K562 (cell line): ENCODE measurements around the gene PRR15L. TPM values are rescaled to one million over a fixed set of nuclear protein-coding genes. Genes with fewer than 3 reads are reported as not detected.

Experiments
- ATAC-seq: fragments of 200-7000 bp; cut with Tn5 transposase; 3 replicates; pipeline ENCODE4 v1.9.1; 2020; ENCODE audit warnings: moderate library complexity
- BruUV-seq: library from RNA; stranded (reverse); fragments of 400-500 nt; replicated peaks from 2 replicates; lab custom pipeline; 2021; lab: Mats Ljungman, UMichigan
- CTCF ChIA-PET: fragments of 300-600 bp; formaldehyde crosslinking; extraction: SDS; loops from one replicate; lab custom pipeline; 2021; ENCODE audit warnings: low intra/inter-chr PET ratio; lab: Yijun Ruan, JAX
- POLR2A ChIA-PET: fragments of 300-600, 350-650 bp; sonication (Branson Sonifier 250); formaldehyde crosslinking; extraction: SDS; loops from one replicate; lab custom pipeline; 2021; ENCODE audit warnings: antibody characterized with exemption, inconsistent platforms; lab: Yijun Ruan, JAX
- DNase-seq, 4 experiments: peaks; one replicate each; pipeline versions ENCODE4 v3.0.0 to v3.0.0-alpha.2; 2011 to 2018; ENCODE audit warnings: low spot score in 3 of 4, mixed read lengths in 3 of 4; ENCODE audit errors: extremely low read depth in 1 of 4
- FAIRE-seq: peaks from 2 replicates; lab custom pipeline; 2011; peaks lifted over from hg19 to GRCh38; lab: Jason Lieb, UNC
- H2AFZ ChIP-seq: 2 replicates; pipeline ENCODE4 v1.6.0; 2011; ENCODE audit warnings: low read depth, low read length, control low read depth, inconsistent platforms
- H3K27ac ChIP-seq: fragments of 200-600 bp; 3 replicates; pipeline ENCODE4 v1.8.0; 2011; ENCODE audit warnings: low read depth, mild to moderate bottlenecking, control low read depth, inconsistent platforms, low read length, moderate library complexity, mixed read lengths; ENCODE audit errors: extremely low read depth
- H3K27me3 ChIP-seq, 2 experiments: fragments of 300-600 bp in 1 of 2; 2 replicates in 1 of 2; 3 replicates in 1 of 2; pipeline versions ENCODE4 v1.6.0 to v1.8.0; 2011; ENCODE audit warnings: inconsistent platforms in 2 of 2, low read length in 2 of 2, mild to moderate bottlenecking in 1 of 2, mixed read lengths in 1 of 2, moderate library complexity in 1 of 2; ENCODE audit not compliant: control insufficient read depth in 2 of 2, insufficient read depth in 2 of 2
- H3K36me3 ChIP-seq: fragments of 300-600 bp; 3 replicates; pipeline ENCODE4 v1.8.0; 2011; ENCODE audit warnings: mild to moderate bottlenecking, low read length, inconsistent platforms; ENCODE audit not compliant: control insufficient read depth, insufficient read depth
- H3K4me1 ChIP-seq, 2 experiments: fragments of 200-600 bp in 1 of 2; replicated peaks in 1 of 2; 2 replicates in 1 of 2; 3 replicates in 1 of 2; pipeline versions ENCODE4 v1.5.1 to v1.8.0; 2011; ENCODE audit warnings: inconsistent platforms in 2 of 2, low read length in 2 of 2, mild to moderate bottlenecking in 1 of 2, mixed read lengths in 1 of 2, moderate library complexity in 1 of 2; ENCODE audit not compliant: control insufficient read depth in 2 of 2, insufficient read depth in 2 of 2
- H3K4me2 ChIP-seq: 2 replicates; pipeline ENCODE4 v1.6.1; 2011; ENCODE audit warnings: low read length, control low read depth, inconsistent platforms, mixed read lengths; ENCODE audit not compliant: insufficient read depth
- H3K4me3 ChIP-seq: fragments of 200-600 bp; sonication (generic), shearing (Covaris generic); 2 replicates; pipeline ENCODE4 v1.5.1; 2016; ENCODE audit warnings: control low read depth, inconsistent platforms
- H3K79me2 ChIP-seq: fragments of 200-600 bp; 3 replicates; pipeline ENCODE4 v1.8.0; 2011; ENCODE audit warnings: low read length, inconsistent platforms; ENCODE audit not compliant: control insufficient read depth, insufficient read depth
- H3K9ac ChIP-seq, 2 experiments: 2 replicates each; pipeline versions ENCODE4 v1.6.0 to v1.6.1; 2011; ENCODE audit warnings: low read depth in 2 of 2, low read length in 2 of 2, control low read depth in 1 of 2, inconsistent platforms in 1 of 2, mild to moderate bottlenecking in 1 of 2, mixed read lengths in 1 of 2; ENCODE audit not compliant: insufficient read depth in 1 of 2
- H3K9me1 ChIP-seq: one replicate; pipeline ENCODE4 v1.6.0; 2011; ENCODE audit warnings: inconsistent platforms, mild to moderate bottlenecking, low read length, moderate library complexity; ENCODE audit not compliant: control insufficient read depth, insufficient read depth
- H3K9me3 ChIP-seq: replicated peaks from 2 replicates; pipeline ENCODE4 v1.5.1; 2011; ENCODE audit warnings: low read depth, low read length, inconsistent platforms; ENCODE audit not compliant: control insufficient read depth, insufficient read depth
- H4K20me1 ChIP-seq: replicated peaks from 2 replicates; pipeline ENCODE4 v1.6.1; 2011; ENCODE audit warnings: low read length, inconsistent platforms, mixed read lengths; ENCODE audit not compliant: control insufficient read depth, insufficient read depth
- COPS2 ChIP-seq: fragments of 450-650 bp; conservative IDR thresholded peaks from 2 replicates; pipeline ENCODE4 v1.6.1; 2016; ENCODE audit warnings: mild to moderate bottlenecking, moderate library complexity
- EGR1 ChIP-seq: fragments of 450-650 bp; conservative IDR thresholded peaks from 2 replicates; pipeline ENCODE4 v1.6.1; 2017; ENCODE audit warnings: mild to moderate bottlenecking
- ELF4 ChIP-seq: fragments of 450-650 bp; formaldehyde crosslinking; IDR thresholded peaks from 2 replicates; pipeline ENCODE4 v1.4.0; 2022; ENCODE audit warnings: missing genetic modification characterization
- GABPB1 ChIP-seq: sonication (generic); formaldehyde crosslinking; IDR thresholded peaks from 2 replicates; pipeline ENCODE4 v1.8.0; 2022; ENCODE audit warnings: mild to moderate bottlenecking, missing genetic modification reagents
- HOXB6 ChIP-seq: fragments of 250-450 bp; sonication (Bioruptor Pico); IDR thresholded peaks from 2 replicates; pipeline ENCODE4 v1.5.1; 2022; ENCODE audit warnings: mild to moderate bottlenecking, borderline replicate concordance
- KLF1 ChIP-seq: fragments of 450-650 bp; IDR thresholded peaks from 2 replicates; pipeline ENCODE4 v1.6.1; 2016; ENCODE audit warnings: missing genetic modification characterization, missing compliant biosample characterization
- MAFG ChIP-seq: fragments of 450-650 bp; conservative IDR thresholded peaks from 2 replicates; pipeline ENCODE4 v1.6.1; 2016; ENCODE audit warnings: missing genetic modification characterization, missing compliant biosample characterization
- NBN ChIP-seq: fragments of 450-650 bp; IDR thresholded peaks from 2 replicates; pipeline ENCODE4 v1.6.1; 2016; ENCODE audit warnings: low read depth, mild to moderate bottlenecking
- POLR2G ChIP-seq: fragments of 200-400 bp; formaldehyde crosslinking; IDR thresholded peaks from 2 replicates; pipeline ENCODE4 v1.6.1; 2017; ENCODE audit warnings: low read depth, mild to moderate bottlenecking, antibody characterized with exemption, low read length, moderate library complexity
- RERE ChIP-seq: sonication (generic); formaldehyde crosslinking; IDR thresholded peaks from 2 replicates; pipeline ENCODE4 v1.8.0; 2023; ENCODE audit warnings: missing genetic modification reagents, mild to moderate bottlenecking, borderline replicate concordance
- SMARCA4 ChIP-seq: fragments of 450-650 bp; IDR thresholded peaks from 2 replicates; pipeline ENCODE4 v1.6.1; 2016
- SP1 ChIP-seq: sonication (generic); formaldehyde crosslinking; IDR thresholded peaks from 2 replicates; pipeline ENCODE4 v1.8.1; 2022; ENCODE audit warnings: mild to moderate bottlenecking, missing genetic modification reagents
- TAF9B ChIP-seq: fragments of 450-650 bp; IDR thresholded peaks from 2 replicates; pipeline ENCODE4 v1.6.1; 2018; ENCODE audit warnings: mild to moderate bottlenecking; ENCODE audit not compliant: partially characterized antibody
- TEAD2 ChIP-seq: fragments of 450-650 bp; IDR thresholded peaks from 2 replicates; pipeline ENCODE4 v1.6.1; 2016; ENCODE audit warnings: missing genetic modification characterization, control low read depth, missing compliant biosample characterization
- ZC3H8 ChIP-seq: fragments of 450-650 bp; IDR thresholded peaks from 2 replicates; pipeline ENCODE4 v1.6.1; 2017
- ZKSCAN8 ChIP-seq: fragments of 200-800 bp; sonication (Bioruptor generic); IDR thresholded peaks from 2 replicates; pipeline ENCODE4 v1.6.1; 2016; ENCODE audit warnings: missing genetic modification characterization, missing compliant biosample characterization
- ZNF175 ChIP-seq: fragments of 200-800 bp; sonication (Bioruptor generic); IDR thresholded peaks from 2 replicates; pipeline ENCODE4 v1.6.1; 2016; ENCODE audit warnings: low read depth, mild to moderate bottlenecking, missing genetic modification characterization, missing compliant biosample characterization
- WGBS: fragments of 100-300 bp; shearing (Covaris generic); methylation state at CpG from one replicate; pipeline ENCODE4 v1.1.6; 2016; ENCODE audit warnings: low coverage, mixed read lengths; ENCODE audit not compliant: insufficient coverage; ENCODE audit errors: missing lambda C conversion rate; 5-methylcytosine and 5-hydroxymethylcytosine counted together
- in situ Hi-C: fragments of 300-500 bp; cut with MboI; formaldehyde crosslinking; loops from 4 replicates; pipeline ENCODE4 v1.15.0; 2018; ENCODE audit warnings: inconsistent platforms, mixed read lengths
- intact Hi-C: fragments of 100-400 bp; cut with micrococcal nuclease; formaldehyde crosslinking; loops from 2 replicates; pipeline ENCODE4 v1.14.2; 2022
- polyA plus RNA-seq, 8 experiments: library from polyadenylated mRNA; depleted of rRNA in 4 of 8; stranded (reverse) in 5 of 8; unstranded in 3 of 8; fragments of >200 nt; fragmentation: Nextera tagmentation in 2 of 8; fragmentation: Illumina TruSeq in 1 of 8; extraction: Ambion mirVana in 2 of 8; extraction: Trizol in 1 of 8; gene quantifications; 2 replicates each; pipeline versions ENCODE4 v1.2.1 to v1.2.3, GENCODE V29; 2011 to 2014; ENCODE audit warnings: inconsistent platforms in 1 of 8, missing spikeins in 1 of 8
- total RNA-seq, 7 experiments: library from RNA; depleted of rRNA in 6 of 7; stranded (reverse); fragments of >200 nt in 6 of 7; fragmentation: Illumina TruSeq in 2 of 7; extraction: Trizol in 2 of 7; gene quantifications; 2 replicates each; pipeline versions ENCODE4 v1.2.1 to v1.2.3, GENCODE V29; 2011 to 2021; ENCODE audit warnings: low replicate concordance in 1 of 7

PRR15L gene
- total and polyA plus RNA-seq, 9 of the 15 experiments (the other 6 are each of a cell fraction or from before 2014, with no cell fraction given): 0.03 TPM; not detected in 8

GRCh38 chr17:48002916-48003416, 45.3 kb upstream of the PRR15L start (continued):
- 0 out of 2 replicates have a peak, but pooled peaks have one; percentile 11 for TF ChIP-seq ELF4 (CRISPR knock-in tag)
- 0 out of 2 replicates have a peak, but pooled peaks have one; percentile 59 for TF ChIP-seq ZKSCAN8 (CRISPR knock-in tag)
- TF ChIP-seq EGR1: peak; percentile 12; the same call in 1 of the 2 replicates
- TF ChIP-seq HOXB6: no peak
- TF ChIP-seq SMARCA4: peak; percentile 14; the same call in 1 of the 2 replicates
- TF ChIP-seq TAF9B: peak; percentile 3
- TF ChIP-seq GABPB1 (CRISPR knock-in tag): 0 out of 2 replicates have a peak, but pooled peaks have one; percentile 19
- TF ChIP-seq SP1 (CRISPR knock-in tag): no peak
- 0 out of 2 replicates have a peak, but pooled peaks have one; percentile 7 for TF ChIP-seq ZNF175
- TF ChIP-seq, all 486 proteins: peak for 18

- no peaks in the 10 kb centered on the region for H4K20me1 ChIP-seq
- H3K79me2 ChIP-seq: no peaks in the 10 kb centered on the region
- peak overlapping the region in 1 of 2 experiments; percentile 73; a peak in 2 of 4 replicates for H3K9ac ChIP-seq
- ChIA-PET CTCF (interaction anchor here (0.6 kb wide), 2 partner anchors 30 to 673 kb away, joined by 3 to 5 read pairs; no protein-coding TSS in a partner anchor), POLR2A (interaction anchor here (0.5 to 1.8 kb wide), 9 partner anchors 9 to 171 kb away, joined by 3 to 8 read pairs (median 3); partner anchors contain the start of genes CDK5RAP3, LRRC46, MRPL10 and SP2)
- ATAC-seq (peak; percentile 79), FAIRE-seq (peak; percentile 87), DNase-seq (peak; percentile 43 to 66 (median 54))
- peak overlapping the region; percentile 87 for H3K27ac ChIP-seq
- in situ Hi-C loops: no loop called here
- no peaks in the 10 kb centered on the region for H3K9me3 ChIP-seq
- peak overlapping the region; percentile 64 for H3K4me2 ChIP-seq
- intact Hi-C loops: no loop called here
- H3K4me1 ChIP-seq: peaks cover 15 to 20% of the 10 kb centered on the region in 2 experiments
- H3K27me3 ChIP-seq: no peaks in the 10 kb centered on the region
- WGBS: 34% methylated on average over 4 of the region's 4 CpGs
- H3K9me1 ChIP-seq: no peaks in the 10 kb centered on the region
- H3K4me3 ChIP-seq: no peak overlapping the region
- H2AFZ ChIP-seq: peak overlapping the region; percentile 91
- no peaks in the 10 kb centered on the region for H3K36me3 ChIP-seq
- BruUV-seq: no TSS peak
- TF ChIP-seq KLF1 (tag): no peak
- no peak for TF ChIP-seq NBN
- no peak for TF ChIP-seq ZC3H8
- TF ChIP-seq MAFG (tag): peak; percentile 97
- TF ChIP-seq RERE (CRISPR knock-in tag): no peak
- TF ChIP-seq COPS2: no peak
- no peak for TF ChIP-seq POLR2G
- no peak for TF ChIP-seq TEAD2 (tag)
Measured at GRCh38 chr17:48002266-48002915, 44.7 kb upstream of the PRR15L start.
